Thoracic aorta (tissue), 2 donors: ENCODE measurements around the gene PTPRE. TPM values are rescaled to one million over a fixed set of nuclear protein-coding genes. Genes with fewer than 3 reads are reported as not detected.

Source experiments
- ATAC-seq: fragments of 150-250 bp; one replicate; pipeline ENCODE4 v1.8.0; 2017; ENCODE audit warnings: low read depth; ENCODE audit not compliant: insufficient number of reproducible peaks, low FRiP score
- DNase-seq: peaks from one replicate; pipeline ENCODE4 v3.0.0-alpha.2; 2020; ENCODE audit warnings: low spot score
- H3K27ac ChIP-seq, 2 donors: fragments of 200-600 bp; sonication (generic); 1 replicate in 1 of 2; 2 replicates in 1 of 2; pipeline ENCODE4 v1.5.1; 2016; ENCODE audit warnings: mild to moderate bottlenecking in 2 of 2, moderate library complexity in 2 of 2
- H3K27me3 ChIP-seq: fragments of 200-600 bp; sonication (generic); replicated peaks from 2 replicates; pipeline ENCODE4 v1.6.0; 2016; ENCODE audit warnings: mild to moderate bottlenecking; ENCODE audit not compliant: insufficient read depth
- H3K36me3 ChIP-seq: fragments of 200-600 bp; sonication (generic); one replicate; pipeline ENCODE4 v1.5.1; 2016
- H3K4me1 ChIP-seq, 2 donors: fragments of 200-600 bp; sonication (generic); 1 replicate in 1 of 2; 2 replicates in 1 of 2; pipeline versions ENCODE4 v1.5.1 to v1.6.0; 2016; ENCODE audit warnings: low read depth in 2 of 2, mild to moderate bottlenecking in 1 of 2; ENCODE audit not compliant: control insufficient read depth in 1 of 2
- H3K4me3 ChIP-seq: fragments of 200-600 bp; sonication (generic); 2 replicates; pipeline ENCODE4 v1.5.1; 2016; ENCODE audit warnings: mild to moderate bottlenecking
- H3K9me3 ChIP-seq: fragments of 200-600 bp; sonication (generic); 2 replicates; pipeline ENCODE4 v1.5.1; 2016
- CTCF ChIP-seq: fragments of 200-600 bp; sonication (generic); IDR thresholded peaks from one replicate; pipeline ENCODE4 v1.5.1; 2019; ENCODE audit warnings: antibody characterized with exemption
- total RNA-seq, 2 donors: library from RNA; depleted of rRNA; stranded (reverse); fragments of >200 nt; gene quantifications; one replicate each; pipeline versions ENCODE4 v1.1.0 to v1.2.3, GENCODE V29; 2016

PTPRE gene
- total RNA-seq, 2 donors from 2014 or later = 41.9 to 45.1 TPM

GRCh38 chr10:128014236-128014635 lies 107.3 kb downstream of the PTPRE start:
- Histone ChIP-seq H3K9me3 (no peaks in the 10 kb centered on the region), H3K36me3 (no peaks in the 10 kb centered on the region), H3K4me1 (peaks cover 0 to 13% of the 10 kb centered on the region in 2 donors), H3K4me3 (no peak overlapping the region), H3K27ac (no peak overlapping the region), H3K27me3 (no peaks in the 10 kb centered on the region)
- no peak for ATAC-seq
- TF ChIP-seq CTCF = no peak
- no peak for DNase-seq

DNA sequence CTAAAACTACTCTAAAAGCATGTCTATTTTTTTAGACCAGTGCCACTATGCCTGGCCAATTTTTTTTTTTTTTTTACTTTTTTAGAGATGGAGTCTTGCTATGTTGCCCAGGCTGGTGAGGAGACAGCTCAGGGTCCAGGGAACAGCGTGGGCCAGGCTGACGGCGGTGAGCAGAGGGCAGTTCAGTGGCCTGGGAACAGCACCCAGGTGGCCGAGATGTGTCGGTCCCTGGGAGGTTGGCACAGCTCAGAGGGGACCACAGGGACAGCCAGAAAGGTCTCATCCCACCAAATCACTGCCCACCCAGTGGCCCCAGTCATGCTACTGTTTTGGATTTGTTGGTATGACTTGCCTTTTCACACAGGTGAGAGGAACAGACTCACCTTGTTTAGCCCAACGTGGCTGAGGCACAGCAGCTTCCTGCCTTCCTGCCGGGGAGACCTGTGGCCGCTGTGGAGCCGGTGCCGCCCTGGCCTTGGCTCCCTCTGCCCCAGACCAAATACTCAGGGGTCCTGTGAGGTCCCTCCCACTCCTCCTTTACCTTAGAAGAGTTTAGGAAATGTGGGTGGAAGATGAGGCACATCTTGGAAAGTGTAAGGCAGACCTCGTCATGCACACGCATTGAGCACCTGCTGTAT lies 109.6 kb downstream of the PTPRE start:
- no peak overlapping the region for H3K4me3 ChIP-seq
- peaks cover 0 to 11% of the 10 kb centered on the region in 2 donors for H3K4me1 ChIP-seq
- H3K27ac ChIP-seq = no peak overlapping the region
- H3K9me3 ChIP-seq = no peaks in the 10 kb centered on the region
- no peak for TF ChIP-seq CTCF
- H3K27me3 ChIP-seq = no peaks in the 10 kb centered on the region
- ATAC-seq = no peak
- no peak for DNase-seq
- no peaks in the 10 kb centered on the region for H3K36me3 ChIP-seq

DNA sequence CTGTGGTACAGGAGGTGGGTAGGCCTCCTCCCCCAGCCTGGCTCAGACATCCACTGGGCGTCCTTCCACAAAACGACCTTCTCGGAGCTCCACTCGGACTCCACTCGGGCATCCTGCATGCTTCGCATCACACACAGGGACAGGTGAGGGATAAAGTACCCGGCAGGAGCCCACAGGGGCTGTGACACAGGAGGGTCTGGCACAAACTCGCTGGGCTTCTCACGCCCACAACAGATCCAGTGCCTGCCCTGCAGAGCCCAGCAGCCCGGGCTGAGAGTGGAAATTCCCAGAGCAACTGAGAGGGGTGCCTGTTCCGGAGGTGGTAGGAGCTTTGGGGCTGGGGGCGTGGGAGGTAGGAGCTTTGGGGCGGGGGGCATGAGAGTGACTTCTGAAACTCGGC lies 110.9 kb downstream of the PTPRE start:
- DNase-seq (no peak), ATAC-seq (no peak)
- H3K36me3 ChIP-seq = no peaks in the 10 kb centered on the region
- no peak overlapping the region for H3K27ac ChIP-seq
- H3K27me3 ChIP-seq = no peaks in the 10 kb centered on the region
- H3K4me3 ChIP-seq = no peak overlapping the region
- no peaks in the 10 kb centered on the region for H3K9me3 ChIP-seq
- peaks cover 0 to 10% of the 10 kb centered on the region in 2 donors for H3K4me1 ChIP-seq
- TF ChIP-seq CTCF = no peak

- no peak for TF ChIP-seq CTCF
- H3K36me3 ChIP-seq = no peaks in the 10 kb centered on the region
- ATAC-seq = no peak
- no peaks in the 10 kb centered on the region for H3K27me3 ChIP-seq
- H3K27ac ChIP-seq = no peak overlapping the region
- H3K4me3 ChIP-seq = no peak overlapping the region
- peaks cover 0 to 10% of the 10 kb centered on the region in 2 donors for H3K4me1 ChIP-seq
- no peak for DNase-seq
- no peaks in the 10 kb centered on the region for H3K9me3 ChIP-seq
Observed at GRCh38 chr10:128018236-128018635, 111.3 kb downstream of the PTPRE start.

GRCh38 chr10:128018691-128019090 lies 111.8 kb downstream of the PTPRE start:
- H3K4me1 ChIP-seq = peaks cover 0 to 10% of the 10 kb centered on the region in 2 donors
- no peak overlapping the region for H3K27ac ChIP-seq
- DNase-seq (no peak), ATAC-seq (no peak)
- no peak overlapping the region for H3K4me3 ChIP-seq
- no peaks in the 10 kb centered on the region for H3K27me3 ChIP-seq
- TF ChIP-seq CTCF = no peak
- H3K9me3 ChIP-seq = no peaks in the 10 kb centered on the region
- no peaks in the 10 kb centered on the region for H3K36me3 ChIP-seq
